A549 (cell line): ENCODE results near the gene PLD5. TPM values are rescaled to one million over a fixed set of nuclear protein-coding genes. Genes with fewer than 3 reads are reported as not detected.
A peak's percentile ranks its signal among the peaks of the same experiment; 100 is the strongest.

Experiments used
- ATAC-seq, 2 experiments: fragments of 200-7000 bp in 1 of 2; fragments of >200 bp in 1 of 2; cut with Nextera tagmentation in 1 of 2; cut with Tn5 transposase in 1 of 2; 3 replicates each; pipeline versions ENCODE4 v1.8.0 to v1.9.1; 2018 to 2020; ENCODE audit warnings: mild to moderate bottlenecking in 1 of 2, moderate library complexity in 1 of 2
- CTCF ChIA-PET: fragments of 300-600 bp; sonication (Branson Sonifier 250); formaldehyde crosslinking; extraction: SDS; loops from one replicate; lab custom pipeline; 2021; ENCODE audit warnings: antibody characterized with exemption, inconsistent platforms; lab: Yijun Ruan, JAX
- POLR2A ChIA-PET: fragments of 350-600 bp; formaldehyde crosslinking; extraction: SDS; loops from one replicate; lab custom pipeline; 2021; ENCODE audit warnings: antibody characterized with exemption, inconsistent platforms; lab: Yijun Ruan, JAX
- DNase-seq, 2 experiments: peaks; one replicate each; pipeline versions ENCODE4 v3.0.0 to v3.0.0-alpha.2; 2011 to 2016; ENCODE audit warnings: low read depth in 1 of 2, low spot score in 1 of 2
- FAIRE-seq: peaks from 2 replicates; lab custom pipeline; 2011; peaks lifted over from hg19 to GRCh38; lab: Jason Lieb, UNC
- H3K27ac ChIP-seq, 2 experiments: fragments of >200 bp; sonication (Bioruptor Twin); formaldehyde crosslinking; 3 replicates each; pipeline ENCODE4 v1.5.1; 2016 to 2017
- H3K4me1 ChIP-seq: fragments of >200 bp; sonication (Bioruptor Twin); formaldehyde crosslinking; 3 replicates; pipeline ENCODE4 v1.6.1; 2016
- H3K4me2 ChIP-seq: fragments of >200 bp; sonication (Bioruptor Twin); formaldehyde crosslinking; 3 replicates; pipeline ENCODE4 v1.6.1; 2016
- H3K4me3 ChIP-seq: fragments of >200 bp; sonication (Bioruptor Twin); formaldehyde crosslinking; 3 replicates; pipeline ENCODE4 v1.5.1; 2016
- H3K9me3 ChIP-seq: fragments of >200 bp; sonication (Bioruptor Twin); formaldehyde crosslinking; 3 replicates; pipeline ENCODE4 v1.6.1; 2016
- CEBPB ChIP-seq, 2 experiments: fragments of >200 bp in 1 of 2; sonication (Bioruptor Twin) in 1 of 2; formaldehyde crosslinking in 1 of 2; IDR thresholded peaks; 2 replicates each; pipeline ENCODE4 v1.6.1; 2012 to 2016
- CHD4 ChIP-seq: fragments of 200-600 bp; sonication (generic); IDR thresholded peaks from 2 replicates; pipeline ENCODE4 v1.6.1; 2016; ENCODE audit warnings: antibody characterized with exemption, mild to moderate bottlenecking, borderline replicate concordance
- EHMT2 ChIP-seq: fragments of 200-600 bp; sonication (generic); IDR thresholded peaks from 2 replicates; pipeline ENCODE4 v1.6.1; 2016; ENCODE audit warnings: antibody characterized with exemption, low read depth, mild to moderate bottlenecking, moderate library complexity
- EP300 ChIP-seq, 2 experiments: fragments of >200 bp; sonication (Bioruptor Twin); formaldehyde crosslinking; IDR thresholded peaks; 2 replicates in 1 of 2; 3 replicates in 1 of 2; pipeline ENCODE4 v1.6.1; 2016 to 2017
- ESRRA ChIP-seq: fragments of 150-350 bp; IDR thresholded peaks from 2 replicates; pipeline ENCODE4 v1.6.1; 2014; ENCODE audit warnings: mild to moderate bottlenecking, low read length, borderline replicate concordance
- FOSB ChIP-seq: fragments of 250-450 bp; sonication (Bioruptor Pico); IDR thresholded peaks from 2 replicates; pipeline ENCODE4 v1.5.0; 2020; ENCODE audit warnings: mild to moderate bottlenecking, moderate library complexity
- FOSL2 ChIP-seq, 2 experiments: fragments of 450-650 bp in 1 of 2; fragments of >200 bp in 1 of 2; sonication (Bioruptor Twin) in 1 of 2; formaldehyde crosslinking; IDR thresholded peaks; 2 replicates each; pipeline versions ENCODE4 v1.5.0 to v1.6.1; 2016 to 2020; ENCODE audit warnings: mild to moderate bottlenecking in 1 of 2, moderate library complexity in 1 of 2
- GATA3 ChIP-seq: IDR thresholded peaks from 2 replicates; pipeline ENCODE4 v1.6.1; 2012; ENCODE audit warnings: borderline replicate concordance
- HES2 ChIP-seq: fragments of >200 bp; sonication (Bioruptor Twin); formaldehyde crosslinking; IDR thresholded peaks from 2 replicates; pipeline ENCODE4 v1.6.1; 2016
- HMGXB4 ChIP-seq: fragments of 250-450 bp; sonication (Bioruptor Pico); IDR thresholded peaks from 2 replicates; pipeline ENCODE4 v1.5.0; 2021; ENCODE audit warnings: mild to moderate bottlenecking, moderate library complexity, borderline replicate concordance
- JUN ChIP-seq, 2 experiments: fragments of >200 bp; sonication (Bioruptor Twin); formaldehyde crosslinking; IDR thresholded peaks; 2 replicates in 1 of 2; 3 replicates in 1 of 2; pipeline ENCODE4 v1.6.1; 2016 to 2017
- JUNB ChIP-seq: fragments of >200 bp; sonication (Bioruptor Twin); formaldehyde crosslinking; IDR thresholded peaks from 2 replicates; pipeline ENCODE4 v1.6.1; 2016
- MAX ChIP-seq: IDR thresholded peaks from 2 replicates; pipeline ENCODE4 v1.6.1; 2012
- NR3C1 ChIP-seq: fragments of >200 bp; sonication (Bioruptor Twin); formaldehyde crosslinking; IDR thresholded peaks from 3 replicates; pipeline ENCODE4 v1.6.1; 2017
- POLR2AphosphoS2 ChIP-seq: conservative IDR thresholded peaks from 2 replicates; pipeline ENCODE4 v1.6.1; 2012; ENCODE audit warnings: low read length, improper control_type of control experiment, inconsistent platforms
- RAD21 ChIP-seq, 2 experiments: fragments of >200 bp in 1 of 2; sonication (Bioruptor Twin) in 1 of 2; formaldehyde crosslinking in 1 of 2; IDR thresholded peaks in 1 of 2; conservative IDR thresholded peaks in 1 of 2; 2 replicates in 1 of 2; 3 replicates in 1 of 2; pipeline ENCODE4 v1.6.1; 2012 to 2018; ENCODE audit warnings: inconsistent platforms in 1 of 2
- RCOR1 ChIP-seq: fragments of 150-350 bp; IDR thresholded peaks from 2 replicates; pipeline ENCODE4 v1.6.1; 2014; ENCODE audit warnings: antibody characterized with exemption, low read length, low read depth
- SMC3 ChIP-seq: fragments of >200 bp; sonication (Bioruptor Twin); formaldehyde crosslinking; IDR thresholded peaks from 3 replicates; pipeline ENCODE4 v1.6.1; 2018; ENCODE audit warnings: inconsistent platforms
- SREBF2 ChIP-seq: fragments of 450-650 bp; IDR thresholded peaks from 2 replicates; pipeline ENCODE4 v1.6.1; 2014; ENCODE audit warnings: mild to moderate bottlenecking, moderate library complexity
- TP53 ChIP-seq: fragments of 250-450 bp; sonication (Bioruptor Pico); IDR thresholded peaks from 2 replicates; pipeline ENCODE4 v1.5.0; 2021; ENCODE audit warnings: mild to moderate bottlenecking, moderate library complexity
- USF2 ChIP-seq: fragments of 450-650 bp; IDR thresholded peaks from 2 replicates; pipeline ENCODE4 v1.6.1; 2014; ENCODE audit warnings: antibody characterized with exemption
- ZNF302 ChIP-seq: fragments of 250-450 bp; sonication (Bioruptor Pico); IDR thresholded peaks from 2 replicates; pipeline ENCODE4 v1.9.0; 2021; ENCODE audit warnings: inconsistent platforms, mild to moderate bottlenecking, moderate library complexity
- WGBS: methylation state at CpG from one replicate; pipeline ENCODE4 v1.1.6; 2017; ENCODE audit errors: missing lambda C conversion rate; 5-methylcytosine and 5-hydroxymethylcytosine counted together
- polyA plus RNA-seq, 4 experiments: library from polyadenylated mRNA; depleted of rRNA in 3 of 4; stranded (reverse); fragments of >200 nt; fragmentation: RNase III in 1 of 4; extraction: RNeasy Plus Mini Kit Qiagen cat#74134 plus additional on column Dnase treatment in 1 of 4; gene quantifications; 2 replicates in 3 of 4; 3 replicates in 1 of 4; pipeline ENCODE4 v1.2.3, GENCODE V29; 2011 to 2017
- TF ChIP-seq, protein P1 (sequence below): fragments of 200-600 bp; sonication (generic); IDR thresholded peaks from 2 replicates; pipeline ENCODE4 v1.6.1; 2016; ENCODE audit warnings: antibody characterized with exemption, mild to moderate bottlenecking, moderate library complexity
- TF ChIP-seq, protein P2 (sequence below): fragments of >200 bp; sonication (Bioruptor Twin); formaldehyde crosslinking; IDR thresholded peaks from 3 replicates; pipeline ENCODE4 v1.6.1; 2016

Gene PLD5
- polyA plus RNA-seq, 2 of the 4 experiments (the other 2 are of a cell fraction) = 1.5 to 1.7 TPM

DNA sequence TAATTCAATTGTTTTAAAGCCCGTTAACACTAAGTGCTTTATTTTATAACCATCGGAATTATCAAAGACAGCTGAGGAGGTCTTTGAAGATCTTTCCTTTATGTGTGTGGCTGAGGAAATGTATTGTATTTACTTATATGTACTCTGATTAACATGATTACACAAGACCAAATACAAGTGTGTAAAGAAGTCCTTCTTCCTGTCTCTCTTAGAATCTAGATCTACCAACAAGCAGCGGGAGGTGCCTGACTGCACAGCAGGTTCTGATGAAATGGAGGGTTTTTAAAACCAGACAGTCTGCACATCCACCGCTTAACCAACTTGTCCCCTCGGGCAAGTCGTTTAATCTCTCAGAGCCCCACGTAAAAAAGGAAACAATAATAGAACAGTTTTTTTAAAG lies 285.1 kb downstream of the PLD5 start (continued):
- TF ChIP-seq, protein P1, sequence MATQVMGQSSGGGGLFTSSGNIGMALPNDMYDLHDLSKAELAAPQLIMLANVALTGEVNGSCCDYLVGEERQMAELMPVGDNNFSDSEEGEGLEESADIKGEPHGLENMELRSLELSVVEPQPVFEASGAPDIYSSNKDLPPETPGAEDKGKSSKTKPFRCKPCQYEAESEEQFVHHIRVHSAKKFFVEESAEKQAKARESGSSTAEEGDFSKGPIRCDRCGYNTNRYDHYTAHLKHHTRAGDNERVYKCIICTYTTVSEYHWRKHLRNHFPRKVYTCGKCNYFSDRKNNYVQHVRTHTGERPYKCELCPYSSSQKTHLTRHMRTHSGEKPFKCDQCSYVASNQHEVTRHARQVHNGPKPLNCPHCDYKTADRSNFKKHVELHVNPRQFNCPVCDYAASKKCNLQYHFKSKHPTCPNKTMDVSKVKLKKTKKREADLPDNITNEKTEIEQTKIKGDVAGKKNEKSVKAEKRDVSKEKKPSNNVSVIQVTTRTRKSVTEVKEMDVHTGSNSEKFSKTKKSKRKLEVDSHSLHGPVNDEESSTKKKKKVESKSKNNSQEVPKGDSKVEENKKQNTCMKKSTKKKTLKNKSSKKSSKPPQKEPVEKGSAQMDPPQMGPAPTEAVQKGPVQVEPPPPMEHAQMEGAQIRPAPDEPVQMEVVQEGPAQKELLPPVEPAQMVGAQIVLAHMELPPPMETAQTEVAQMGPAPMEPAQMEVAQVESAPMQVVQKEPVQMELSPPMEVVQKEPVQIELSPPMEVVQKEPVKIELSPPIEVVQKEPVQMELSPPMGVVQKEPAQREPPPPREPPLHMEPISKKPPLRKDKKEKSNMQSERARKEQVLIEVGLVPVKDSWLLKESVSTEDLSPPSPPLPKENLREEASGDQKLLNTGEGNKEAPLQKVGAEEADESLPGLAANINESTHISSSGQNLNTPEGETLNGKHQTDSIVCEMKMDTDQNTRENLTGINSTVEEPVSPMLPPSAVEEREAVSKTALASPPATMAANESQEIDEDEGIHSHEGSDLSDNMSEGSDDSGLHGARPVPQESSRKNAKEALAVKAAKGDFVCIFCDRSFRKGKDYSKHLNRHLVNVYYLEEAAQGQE = no peak
- TF ChIP-seq SREBF2 (no peak), CEBPB (IDR thresholded peaks at IDR 0.05) (peak; percentile 77 to 91)
- TF ChIP-seq, protein P2, sequence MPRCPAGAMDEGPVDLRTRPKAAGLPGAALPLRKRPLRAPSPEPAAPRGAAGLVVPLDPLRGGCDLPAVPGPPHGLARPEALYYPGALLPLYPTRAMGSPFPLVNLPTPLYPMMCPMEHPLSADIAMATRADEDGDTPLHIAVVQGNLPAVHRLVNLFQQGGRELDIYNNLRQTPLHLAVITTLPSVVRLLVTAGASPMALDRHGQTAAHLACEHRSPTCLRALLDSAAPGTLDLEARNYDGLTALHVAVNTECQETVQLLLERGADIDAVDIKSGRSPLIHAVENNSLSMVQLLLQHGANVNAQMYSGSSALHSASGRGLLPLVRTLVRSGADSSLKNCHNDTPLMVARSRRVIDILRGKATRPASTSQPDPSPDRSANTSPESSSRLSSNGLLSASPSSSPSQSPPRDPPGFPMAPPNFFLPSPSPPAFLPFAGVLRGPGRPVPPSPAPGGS = peak; percentile 72; the same call in 1 of the 3 replicates
- TF ChIP-seq, all 56 proteins: peak for 11

DNA sequence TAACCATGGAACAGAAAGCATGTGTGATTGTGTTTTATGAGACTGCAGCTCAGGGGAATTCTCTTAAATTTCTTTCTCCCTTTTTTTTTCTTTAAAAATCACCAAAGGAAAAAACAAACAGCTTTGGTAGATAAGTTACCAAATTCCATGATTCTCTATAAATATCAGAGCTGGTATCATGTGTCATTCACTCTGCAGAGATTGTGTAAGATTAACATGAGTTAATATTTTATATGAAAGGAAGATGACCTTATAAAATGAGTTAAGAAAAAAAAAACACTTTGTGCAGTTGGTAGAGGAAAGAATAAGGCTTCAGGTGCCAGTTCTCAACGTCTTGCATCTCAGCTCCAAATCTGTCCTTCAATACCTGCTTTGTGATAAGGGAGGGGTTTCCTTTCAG lies 287.4 kb downstream of the PLD5 start:
- ChIA-PET POLR2A (no interaction called here), CTCF (interaction anchor here (0.7 kb wide), 1 partner anchor 238 kb away, joined by 3 read pairs; the partner anchor contains the start of gene MAP1LC3C)
- peak overlapping the region; percentile 67 for H3K4me2 ChIP-seq
- WGBS = 0% methylated on average over 1 of the region's 1 CpG
- ATAC-seq (peak; percentile 35 to 41; a peak in 5 of 6 replicates), FAIRE-seq (peak; percentile 59), DNase-seq (peak in 1 of 2 experiments; percentile 47)
- H3K27ac ChIP-seq = peak overlapping the region; percentile 83 to 85
- peak overlapping the region; percentile 16; the same call in 1 of the 3 replicates for H3K4me3 ChIP-seq
- peaks cover 5% of the 10 kb centered on the region; the same call in 2 of the 3 replicates for H3K9me3 ChIP-seq
- TF ChIP-seq HES2 (peak; percentile 53; the same call in 1 of the 2 replicates), JUN (IDR thresholded peaks at IDR 0.05) (peak; percentile 30 to 85; a peak in 3 of 5 replicates), ZNF302 (CRISPR knock-in tag) (no peak), SMC3 (peak; percentile 48), JUNB (peak; percentile 82), MAX (no peak), EHMT2 (no peak), RAD21 (conservative IDR thresholded peaks at IDR 0.05 in 1 of 2, IDR thresholded peaks at IDR 0.05 in 1 of 2) (peak; percentile 4 to 55; a peak in 2 of 5 replicates), RCOR1 (no peak), FOSL2 (IDR thresholded peaks at IDR 0.05) (peak; percentile 45; the same call in 1 of the 2 replicates), FOSL2 (CRISPR knock-in tag; IDR thresholded peaks at IDR 0.05) (peak; percentile 56; the same call in 1 of the 2 replicates), EP300 (IDR thresholded peaks at IDR 0.05) (peak; percentile 50 to 84; a peak in 3 of 5 replicates), CEBPB (IDR thresholded peaks at IDR 0.05) (peak; percentile 91 to 92), GATA3 (peak; percentile 83)
- TF ChIP-seq, protein P2 = peak; percentile 83; the same call in 1 of the 3 replicates
- peaks cover 61% of the 10 kb centered on the region for H3K4me1 ChIP-seq

DNA sequence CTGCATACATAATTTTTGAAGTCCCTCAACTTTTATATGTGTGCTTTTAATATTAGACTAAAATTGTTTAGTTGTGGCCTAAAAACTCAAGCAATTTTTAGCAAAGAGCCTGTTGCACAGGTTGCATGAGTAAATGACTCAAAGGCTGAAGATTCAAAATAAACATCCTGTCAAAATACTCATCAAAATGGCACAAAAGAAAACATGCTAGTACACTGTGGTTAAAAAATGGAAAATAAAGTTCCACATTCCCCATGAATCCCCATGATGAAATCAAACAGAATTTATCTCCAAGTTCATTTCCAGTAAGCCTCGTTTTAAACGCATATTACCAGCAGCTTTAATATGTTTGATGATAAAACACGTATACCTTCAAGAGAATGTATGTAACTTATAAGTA lies 295.5 kb downstream of the PLD5 start:
- FAIRE-seq (no peak), ATAC-seq (no peak), DNase-seq (no peak)
- ChIA-PET POLR2A (no interaction called here), CTCF (interaction anchor here (0.6 to 1.0 kb wide), 2 partner anchors 16 to 86 kb away, joined by 3 to 4 read pairs; no protein-coding TSS in a partner anchor)
- Histone ChIP-seq H3K4me2 (peak overlapping the region; percentile 31; the same call in 2 of the 3 replicates), H3K9me3 (no peaks in the 10 kb centered on the region), H3K4me1 (peaks cover 50% of the 10 kb centered on the region), H3K4me3 (no peak overlapping the region), H3K27ac (peak overlapping the region; percentile 29 to 80; a peak in 4 of 6 replicates)
- WGBS = 79% methylated on average over 3 of the region's 3 CpGs
- TF ChIP-seq ESRRA (no peak), RAD21 (conservative IDR thresholded peaks at IDR 0.05 in 1 of 2, IDR thresholded peaks at IDR 0.05 in 1 of 2) (no peak), FOSL2 (IDR thresholded peaks at IDR 0.05) (no peak), FOSL2 (CRISPR knock-in tag; IDR thresholded peaks at IDR 0.05) (peak; percentile 32; the same call in 1 of the 2 replicates), CHD4 (no peak), NR3C1 (no peak), USF2 (no peak), JUN (IDR thresholded peaks at IDR 0.05) (no peak), TP53 (CRISPR knock-in tag) (no peak), HMGXB4 (CRISPR knock-in tag) (no peak), CEBPB (IDR thresholded peaks at IDR 0.05) (peak in 1 of 2 experiments; percentile 8; a peak in 1 of 4 replicates), FOSB (no peak), POLR2AphosphoS2 (no peak), JUNB (peak; percentile 22; the same call in 1 of the 2 replicates)
